ENCODE measurements around the gene GATA6.

Gene GATA6

GRCh38 chr18:22238036-22238435, 68.6 kb downstream of the GATA6 start:
- no peak for DNase-seq (ENCODE audit: low read depth in 4 of 4, low spot score in 1 of 4)

DNA sequence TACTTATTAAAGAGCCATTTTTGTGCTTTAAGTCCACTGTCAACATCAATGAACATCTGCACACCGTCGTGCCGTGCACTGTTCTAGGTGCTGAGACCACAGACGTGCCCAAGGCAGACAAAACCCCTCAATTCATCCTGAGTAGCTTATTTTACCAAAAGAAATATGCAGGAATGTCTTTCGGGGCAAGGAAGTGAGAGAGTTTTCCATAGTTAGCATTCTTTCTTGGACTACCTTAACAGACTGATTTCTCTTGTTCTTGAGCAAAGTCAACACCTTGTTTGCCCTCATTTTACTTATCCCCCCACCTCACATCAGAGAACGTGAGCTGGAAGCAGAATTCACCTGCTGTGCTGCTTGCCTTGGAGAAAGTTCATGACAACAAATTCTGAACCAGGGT, 69.3 kb downstream of the GATA6 start:
- DNase-seq (ENCODE audit: low read depth in 4 of 4, low spot score in 1 of 4) = no peak

DNA sequence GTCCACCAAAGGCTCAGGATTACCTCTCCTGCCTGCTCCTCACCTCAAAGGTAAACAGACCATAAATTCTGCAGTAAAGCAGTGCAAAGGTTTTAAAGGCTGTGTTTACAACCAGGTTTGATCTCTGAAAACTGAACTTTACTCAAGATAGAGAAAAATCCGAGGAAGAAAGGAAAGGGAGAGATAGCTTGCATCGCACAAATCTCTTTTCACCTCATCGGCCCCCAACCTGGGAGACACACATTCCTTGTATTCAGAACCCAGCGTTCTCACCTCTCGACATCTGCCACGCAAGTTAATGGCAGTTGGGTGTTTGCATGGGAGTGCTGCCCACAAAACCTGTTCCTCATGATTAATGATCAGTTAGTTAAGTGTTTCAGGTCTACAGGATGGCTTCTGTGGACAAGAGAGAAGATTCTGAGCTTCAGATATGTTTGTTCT, 72.6 kb downstream of the GATA6 start:
- no peak for DNase-seq (ENCODE audit: low read depth in 4 of 4, low spot score in 1 of 4)

DNA sequence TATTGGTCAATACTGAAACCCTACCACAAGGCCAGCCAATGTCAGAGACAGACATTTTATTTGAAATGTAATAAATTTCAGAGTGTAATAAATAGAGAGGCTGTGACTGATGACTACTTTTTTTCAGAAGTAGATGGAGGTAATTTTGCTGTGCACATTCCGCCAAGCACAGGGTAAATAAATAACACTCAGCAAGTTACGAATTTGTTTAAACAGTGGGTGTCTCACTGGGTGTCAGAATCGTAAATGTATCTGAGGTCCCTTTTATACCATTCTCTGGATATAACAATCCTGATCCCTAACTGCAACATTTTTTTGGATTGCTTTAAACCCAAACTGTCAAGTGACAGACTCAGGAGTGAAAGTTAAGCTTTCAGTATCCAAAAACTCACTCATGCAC, 74.1 kb downstream of the GATA6 start:
- DNase-seq (ENCODE audit: low read depth in 4 of 4, low spot score in 1 of 4) = no peak

DNA sequence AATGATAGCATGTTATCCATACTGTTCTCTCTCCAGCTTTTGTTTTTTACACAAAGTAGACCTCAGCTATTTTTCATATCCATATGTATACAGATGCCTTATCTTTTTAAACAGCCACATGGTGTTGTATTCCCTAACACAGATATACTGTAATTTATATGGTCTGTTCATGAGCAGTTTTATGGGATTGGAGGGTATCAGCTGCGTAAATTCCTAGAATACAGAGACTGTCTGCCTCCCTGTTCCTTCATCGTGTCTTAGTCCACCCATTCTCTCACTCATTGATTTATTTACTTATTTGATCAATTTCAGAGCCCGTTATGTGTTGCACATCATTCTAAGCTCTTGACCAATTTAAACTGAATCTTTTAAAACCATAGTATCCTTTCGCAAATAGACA, 80.6 kb downstream of the GATA6 start:
- no peak for DNase-seq (ENCODE audit: low read depth in 4 of 4, low spot score in 1 of 4)

DNA sequence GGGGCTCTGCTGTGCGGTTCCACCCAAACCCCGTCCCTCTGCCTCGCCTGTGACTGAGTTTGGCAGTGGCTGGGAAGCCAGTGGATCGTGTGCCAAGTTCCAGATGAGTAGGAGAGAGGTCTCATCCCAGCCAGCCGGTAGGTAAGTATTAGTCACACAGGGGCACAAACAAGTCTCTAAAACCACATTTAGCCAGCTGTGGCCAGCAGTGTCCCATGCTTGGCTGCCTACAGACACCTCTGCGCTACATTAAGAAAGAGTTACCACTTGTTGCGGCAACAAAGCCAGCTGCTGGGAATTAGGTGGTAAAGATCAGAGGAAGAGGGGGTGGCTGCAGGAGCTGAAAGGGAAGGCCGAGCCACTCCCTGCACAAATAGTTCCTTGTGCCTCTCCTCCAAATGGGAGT, 81.2 kb downstream of the GATA6 start:
- DNase-seq (ENCODE audit: low read depth in 4 of 4, low spot score in 1 of 4) = no peak

Measured in stimulated activated CD4-positive, alpha-beta T cell treated with anti-CD3 and anti-CD28 coated beads, Interleukin-1b, Interleukin-23, amount 100 ng/mL, for 24 hours (primary cell).